GM23338 (cell line): Measurements from ENCODE around the gene CDK14. TPM values are rescaled to one million over a fixed set of nuclear protein-coding genes. Genes with fewer than 3 reads are reported as not detected.

Source experiments
- ATAC-seq: fragments of 200-7000 bp; cut with Tn5 transposase; 3 replicates; pipeline ENCODE4 v1.9.1; 2020
- DNase-seq: peaks from one replicate; pipeline ENCODE4 v3.0.0-alpha.2; 2015; ENCODE audit warnings: low spot score
- H2AFZ ChIP-seq: fragments of 200-600 bp; sonication (generic); 2 replicates; pipeline ENCODE4 v1.8.0; 2016; ENCODE audit warnings: antibody characterized with exemption, mild to moderate bottlenecking, moderate library complexity
- H3F3A ChIP-seq: fragments of 200-600 bp; sonication (generic); replicated peaks from 2 replicates; pipeline ENCODE4 v1.8.0; 2017; ENCODE audit warnings: antibody characterized with exemption, mixed run types, low read depth
- H3K27ac ChIP-seq: fragments of 200-600 bp; sonication (generic); 2 replicates; pipeline ENCODE4 v1.6.1; 2016; ENCODE audit warnings: low read depth
- H3K27me3 ChIP-seq: fragments of 200-600 bp; sonication (generic); 2 replicates; pipeline ENCODE4 v1.8.0; 2016; ENCODE audit warnings: mild to moderate bottlenecking, mixed run types, moderate library complexity; ENCODE audit not compliant: insufficient read depth
- H3K36me3 ChIP-seq: fragments of 200-600 bp; sonication (generic); 2 replicates; pipeline ENCODE4 v1.8.0; 2016; ENCODE audit warnings: mild to moderate bottlenecking; ENCODE audit not compliant: insufficient read depth
- H3K4me1 ChIP-seq: fragments of 200-600 bp; sonication (generic); 2 replicates; pipeline ENCODE4 v1.8.0; 2016; ENCODE audit warnings: mild to moderate bottlenecking, moderate library complexity; ENCODE audit not compliant: insufficient read depth
- H3K4me2 ChIP-seq: fragments of 200-600 bp; sonication (generic); 2 replicates; pipeline ENCODE4 v1.7.1; 2017; ENCODE audit warnings: mixed run types
- H3K4me3 ChIP-seq: fragments of 200-600 bp; sonication (generic); 2 replicates; pipeline ENCODE4 v1.6.1; 2016; ENCODE audit warnings: mixed run types
- H3K79me2 ChIP-seq: fragments of 200-600 bp; sonication (generic); replicated peaks from 2 replicates; pipeline ENCODE4 v1.8.0; 2017; ENCODE audit warnings: mild to moderate bottlenecking; ENCODE audit not compliant: insufficient read depth
- H3K9me2 ChIP-seq: fragments of 200-600 bp; sonication (generic); 2 replicates; pipeline ENCODE4 v1.8.0; 2017; ENCODE audit not compliant: insufficient read depth
- H4K20me1 ChIP-seq: fragments of 200-600 bp; sonication (generic); replicated peaks from 2 replicates; pipeline ENCODE4 v1.8.0; 2017; ENCODE audit warnings: mild to moderate bottlenecking; ENCODE audit not compliant: insufficient read depth
- H3K27ac Mint-ChIP-seq: 2 replicates; pipeline ENCODE4 v1.8.0; 2020; ENCODE audit warnings: inconsistent platforms, mild to moderate bottlenecking, moderate library complexity, mixed read lengths
- H3K27me3 Mint-ChIP-seq: 3 replicates; pipeline ENCODE4 v1.8.0; 2022; ENCODE audit warnings: low read depth, mild to moderate bottlenecking, moderate library complexity, mixed read lengths, inconsistent platforms; ENCODE audit not compliant: insufficient read depth, poor library complexity
- H3K36me3 Mint-ChIP-seq: 3 replicates; pipeline ENCODE4 v1.8.0; 2021; ENCODE audit warnings: low read depth, mild to moderate bottlenecking, inconsistent platforms, moderate library complexity, mixed read lengths
- H3K4me1 Mint-ChIP-seq: 3 replicates; pipeline ENCODE4 v1.8.0; 2020; ENCODE audit warnings: mild to moderate bottlenecking, inconsistent platforms, mixed read lengths
- H3K4me3 Mint-ChIP-seq: 3 replicates; pipeline ENCODE4 v1.8.0; 2021; ENCODE audit warnings: moderate library complexity, mild to moderate bottlenecking, inconsistent platforms, mixed read lengths
- H3K9me3 Mint-ChIP-seq: 3 replicates; pipeline ENCODE4 v1.8.0; 2020; ENCODE audit warnings: moderate library complexity, mild to moderate bottlenecking, inconsistent platforms, mixed read lengths
- CREB1 ChIP-seq: fragments of 250-450 bp; sonication (Bioruptor Pico); IDR thresholded peaks from 2 replicates; pipeline ENCODE4 v1.5.0; 2020; ENCODE audit warnings: low read depth, mild to moderate bottlenecking, moderate library complexity
- ETS1 ChIP-seq: IDR thresholded peaks from 2 replicates; pipeline ENCODE4 v1.6.1; 2016; ENCODE audit warnings: antibody characterized with exemption
- EZH2 ChIP-seq: fragments of 200-600 bp; sonication (generic); IDR thresholded peaks from one replicate; pipeline ENCODE4 v1.8.0; 2017; ENCODE audit warnings: antibody characterized with exemption, mild to moderate bottlenecking, low read depth; ENCODE audit not compliant: unreplicated experiment
- EZH2phosphoT487 ChIP-seq: fragments of 200-600 bp; sonication (generic); IDR thresholded peaks from one replicate; pipeline ENCODE4 v1.8.1; 2018; ENCODE audit warnings: antibody characterized with exemption; ENCODE audit not compliant: unreplicated experiment
- JUNB ChIP-seq: IDR thresholded peaks from one replicate; pipeline ENCODE4 v1.6.1; 2016; ENCODE audit warnings: antibody characterized with exemption; ENCODE audit not compliant: unreplicated experiment
- ZNF114 ChIP-seq: fragments of 250-450 bp; sonication (Bioruptor Pico); IDR thresholded peaks from 2 replicates; pipeline ENCODE4 v1.5.0; 2020; ENCODE audit warnings: mild to moderate bottlenecking, moderate library complexity
- ZNF462 ChIP-seq: fragments of 250-450 bp; sonication (Bioruptor Pico); IDR thresholded peaks from 2 replicates; pipeline ENCODE4 v1.5.0; 2020; ENCODE audit warnings: mild to moderate bottlenecking, moderate library complexity
- polyA plus RNA-seq: library from polyadenylated mRNA; unstranded; fragments of >200 nt; fragmentation: Nextera tagmentation; extraction: Ambion mirVana; gene quantifications from 2 replicates; pipeline ENCODE4 v1.2.1, GENCODE V29; 2016
- total RNA-seq: library from RNA; depleted of rRNA; stranded (reverse); fragments of >200 nt; shearing (Covaris generic); gene quantifications from 2 replicates; pipeline ENCODE4 v1.2.3, GENCODE V29; 2014

Gene CDK14
- total and polyA plus RNA-seq, 2 experiments from 2014 or later: 11.2 to 24.0 TPM

GRCh38 chr7:91013078-91013477 is 417.0 kb downstream of the CDK14 start:
- Histone ChIP-seq H3K79me2 (no peaks in the 10 kb centered on the region), H3K27me3 (no peaks in the 10 kb centered on the region), H3K27ac (no peak overlapping the region), H4K20me1 (no peaks in the 10 kb centered on the region), H3K4me1 (peaks cover 12% of the 10 kb centered on the region; the same call in 1 of the 2 replicates), H3K36me3 (no peaks in the 10 kb centered on the region), H3K4me3 (no peak overlapping the region), H3K4me2 (no peak overlapping the region), H3F3A (no peaks in the 10 kb centered on the region), H2AFZ (no peak overlapping the region), H3K9me2 (no peaks in the 10 kb centered on the region)
- H3K27me3 Mint-ChIP-seq: peaks cover 2% of the 10 kb centered on the region
- ATAC-seq (no peak), DNase-seq (no peak)
- H3K4me3 Mint-ChIP-seq: no peak overlapping the region
- peak overlapping the region; percentile 43; the same call in 1 of the 2 replicates for H3K27ac Mint-ChIP-seq
- TF ChIP-seq ETS1 (no peak), EZH2 (no peak), ZNF462 (CRISPR knock-in tag) (no peak), EZH2phosphoT487 (no peak), CREB1 (CRISPR knock-in tag) (no peak), ZNF114 (CRISPR knock-in tag) (no peak), JUNB (no peak)
- no peaks in the 10 kb centered on the region for H3K9me3 Mint-ChIP-seq
- H3K36me3 Mint-ChIP-seq: no peaks in the 10 kb centered on the region
- peaks cover 13% of the 10 kb centered on the region for H3K4me1 Mint-ChIP-seq
